Progenitor cell of endocrine pancreas (in vitro differentiated cells): Measurements from ENCODE around the gene CHCHD3. TPM values are rescaled to one million over a fixed set of nuclear protein-coding genes. Genes with fewer than 3 reads are reported as not detected.

Experiments used
- DNase-seq: peaks from one replicate; pipeline ENCODE4 v3.0.0; 2021; ENCODE audit warnings: low spot score; ENCODE audit not compliant: unreplicated experiment
- H3K27ac Mint-ChIP-seq: 2 replicates; pipeline ENCODE4 v1.8.0; 2021; ENCODE audit warnings: mild to moderate bottlenecking, moderate library complexity, mixed read lengths
- H3K27me3 Mint-ChIP-seq: 2 replicates; pipeline ENCODE4 v1.8.0; 2021; ENCODE audit warnings: mixed read lengths
- H3K36me3 Mint-ChIP-seq: 2 replicates; pipeline ENCODE4 v1.8.0; 2022; ENCODE audit warnings: mixed read lengths; ENCODE audit not compliant: insufficient read depth
- H3K4me1 Mint-ChIP-seq: 2 replicates; pipeline ENCODE4 v1.8.0; 2021; ENCODE audit warnings: low read depth, mixed read lengths
- H3K4me3 Mint-ChIP-seq: 2 replicates; pipeline ENCODE4 v1.8.0; 2021; ENCODE audit warnings: low read depth, mild to moderate bottlenecking, moderate library complexity, mixed read lengths
- H3K9me3 Mint-ChIP-seq: 2 replicates; pipeline ENCODE4 v1.8.0; 2021; ENCODE audit warnings: low read depth, mixed read lengths
- total RNA-seq: library from RNA; stranded (reverse); gene quantifications from 2 replicates; pipeline ENCODE4 v1.2.1, GENCODE V29; 2021
- TF ChIP-seq, protein P1 (sequence below): fragments of 200-600 bp; sonication (generic); IDR thresholded peaks from one replicate; pipeline ENCODE4 v1.5.0; 2021; ENCODE audit warnings: antibody characterized with exemption, mild to moderate bottlenecking; ENCODE audit not compliant: unreplicated experiment

CHCHD3 gene
- total RNA-seq, 1 donor from 2014 or later = 67.3 TPM

DNA sequence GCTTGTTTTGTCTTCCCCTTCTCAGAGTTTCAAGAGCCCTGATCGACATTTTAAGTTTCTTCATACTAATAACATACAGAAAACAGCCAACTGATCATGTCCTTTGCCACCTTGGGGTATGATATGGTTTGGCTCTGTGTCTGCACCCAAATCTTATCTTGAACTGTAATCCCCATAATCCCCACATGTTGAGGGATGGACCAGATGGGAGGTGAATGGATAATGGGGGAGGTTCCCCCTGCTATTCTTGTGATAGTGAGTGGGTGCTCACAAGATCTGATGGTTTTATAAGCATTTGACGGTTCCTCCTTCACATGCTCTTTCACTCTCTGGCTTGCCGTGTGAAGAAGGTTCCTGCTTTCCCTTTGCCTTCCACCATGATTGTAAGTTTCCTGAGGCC is 190.3 kb downstream of the CHCHD3 start:
- TF ChIP-seq, protein P1, sequence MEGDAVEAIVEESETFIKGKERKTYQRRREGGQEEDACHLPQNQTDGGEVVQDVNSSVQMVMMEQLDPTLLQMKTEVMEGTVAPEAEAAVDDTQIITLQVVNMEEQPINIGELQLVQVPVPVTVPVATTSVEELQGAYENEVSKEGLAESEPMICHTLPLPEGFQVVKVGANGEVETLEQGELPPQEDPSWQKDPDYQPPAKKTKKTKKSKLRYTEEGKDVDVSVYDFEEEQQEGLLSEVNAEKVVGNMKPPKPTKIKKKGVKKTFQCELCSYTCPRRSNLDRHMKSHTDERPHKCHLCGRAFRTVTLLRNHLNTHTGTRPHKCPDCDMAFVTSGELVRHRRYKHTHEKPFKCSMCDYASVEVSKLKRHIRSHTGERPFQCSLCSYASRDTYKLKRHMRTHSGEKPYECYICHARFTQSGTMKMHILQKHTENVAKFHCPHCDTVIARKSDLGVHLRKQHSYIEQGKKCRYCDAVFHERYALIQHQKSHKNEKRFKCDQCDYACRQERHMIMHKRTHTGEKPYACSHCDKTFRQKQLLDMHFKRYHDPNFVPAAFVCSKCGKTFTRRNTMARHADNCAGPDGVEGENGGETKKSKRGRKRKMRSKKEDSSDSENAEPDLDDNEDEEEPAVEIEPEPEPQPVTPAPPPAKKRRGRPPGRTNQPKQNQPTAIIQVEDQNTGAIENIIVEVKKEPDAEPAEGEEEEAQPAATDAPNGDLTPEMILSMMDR = no peak
- no peak overlapping the region for H3K4me3 Mint-ChIP-seq
- H3K27me3 Mint-ChIP-seq = no peaks in the 10 kb centered on the region
- peaks cover 25% of the 10 kb centered on the region for H3K36me3 Mint-ChIP-seq
- H3K27ac Mint-ChIP-seq = no peak overlapping the region
- H3K9me3 Mint-ChIP-seq = peaks cover 12% of the 10 kb centered on the region
- no peaks in the 10 kb centered on the region for H3K4me1 Mint-ChIP-seq
- no peak for DNase-seq

DNA sequence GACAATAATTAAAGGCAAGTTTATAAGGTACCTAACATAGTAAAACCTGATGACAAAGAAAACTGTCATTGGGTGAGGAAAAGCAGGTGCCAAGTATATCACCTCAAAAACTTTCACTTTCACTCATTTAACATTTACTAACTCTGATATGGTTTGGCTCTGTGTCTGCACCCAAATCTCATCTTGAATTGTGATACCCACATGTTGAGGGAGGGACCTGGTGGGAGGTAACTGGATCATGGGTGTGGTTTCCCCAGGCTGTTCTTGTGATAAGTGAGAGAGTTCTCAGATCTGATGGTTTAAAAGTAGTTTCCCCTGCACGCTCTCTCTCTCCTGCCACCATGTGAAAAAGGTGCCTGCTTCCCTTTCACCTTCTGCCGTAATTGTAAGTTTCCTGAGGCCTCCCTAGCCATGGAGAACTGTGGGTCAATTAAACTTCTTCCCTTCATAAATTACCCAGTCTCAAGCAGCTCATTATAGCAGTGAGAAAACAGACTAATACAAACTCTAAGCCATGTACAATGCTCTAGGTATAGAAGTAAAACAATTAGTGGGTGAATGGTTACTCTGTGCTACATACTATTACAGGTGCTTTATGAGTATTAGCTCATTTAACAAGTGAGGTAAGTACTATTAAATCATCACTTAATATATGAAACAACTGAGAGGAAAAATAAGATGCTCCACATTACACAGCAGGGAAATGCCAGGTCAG is 199.0 kb downstream of the CHCHD3 start:
- Mint-ChIP-seq H3K27me3 (no peaks in the 10 kb centered on the region), H3K9me3 (no peaks in the 10 kb centered on the region), H3K27ac (no peak overlapping the region), H3K4me1 (peaks cover 2% of the 10 kb centered on the region), H3K36me3 (peaks cover 4% of the 10 kb centered on the region), H3K4me3 (no peak overlapping the region)
- DNase-seq = no peak
- TF ChIP-seq, protein P1 = no peak

DNA sequence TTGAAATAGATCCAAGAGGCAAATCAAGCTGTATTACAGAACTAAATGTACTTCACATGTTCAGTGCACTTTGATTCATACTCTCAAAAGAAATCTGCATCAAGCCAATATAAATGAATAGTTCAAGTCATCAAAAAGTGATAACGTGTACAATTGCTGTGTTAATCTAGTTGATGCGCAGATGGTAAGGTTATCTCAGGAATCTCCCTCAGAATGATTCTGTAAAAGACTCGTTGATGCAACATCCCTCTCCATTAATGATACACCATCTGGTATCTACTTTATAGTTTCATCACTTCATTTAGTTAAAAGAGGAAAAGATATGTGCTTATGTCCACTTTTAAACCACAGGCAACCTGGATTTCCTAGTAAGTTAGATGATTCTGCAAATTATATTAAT is 200.6 kb downstream of the CHCHD3 start:
- H3K27me3 Mint-ChIP-seq = no peaks in the 10 kb centered on the region
- no peak overlapping the region for H3K27ac Mint-ChIP-seq
- TF ChIP-seq, protein P1 = no peak
- H3K4me3 Mint-ChIP-seq = no peak overlapping the region
- H3K36me3 Mint-ChIP-seq = peaks cover 4% of the 10 kb centered on the region
- DNase-seq = no peak
- H3K9me3 Mint-ChIP-seq = no peaks in the 10 kb centered on the region
- H3K4me1 Mint-ChIP-seq = peaks cover 7% of the 10 kb centered on the region

DNA sequence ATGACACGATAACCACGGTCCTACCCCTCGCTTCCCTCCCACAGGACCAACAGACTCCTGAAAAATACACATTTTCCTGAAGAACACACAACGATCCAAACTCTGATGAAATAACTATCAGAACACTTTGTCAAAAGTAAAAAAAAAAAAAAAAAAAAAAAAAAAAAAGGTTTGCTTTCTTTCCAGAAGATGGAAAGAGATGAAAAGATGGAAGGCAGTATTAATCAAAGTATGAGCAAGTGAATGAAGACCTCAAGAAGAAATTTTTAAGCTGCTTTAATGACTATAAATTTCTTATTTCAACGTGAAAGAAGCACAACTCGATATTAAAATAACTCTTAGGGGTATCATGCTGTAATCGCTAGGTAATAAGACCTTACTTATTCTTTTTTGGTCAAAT is 202.3 kb downstream of the CHCHD3 start:
- no peak for DNase-seq
- Mint-ChIP-seq H3K36me3 (peaks cover 2% of the 10 kb centered on the region), H3K27me3 (no peaks in the 10 kb centered on the region), H3K27ac (no peak overlapping the region), H3K4me1 (peaks cover 7% of the 10 kb centered on the region), H3K4me3 (no peak overlapping the region), H3K9me3 (no peaks in the 10 kb centered on the region)
- TF ChIP-seq, protein P1 = no peak

DNA sequence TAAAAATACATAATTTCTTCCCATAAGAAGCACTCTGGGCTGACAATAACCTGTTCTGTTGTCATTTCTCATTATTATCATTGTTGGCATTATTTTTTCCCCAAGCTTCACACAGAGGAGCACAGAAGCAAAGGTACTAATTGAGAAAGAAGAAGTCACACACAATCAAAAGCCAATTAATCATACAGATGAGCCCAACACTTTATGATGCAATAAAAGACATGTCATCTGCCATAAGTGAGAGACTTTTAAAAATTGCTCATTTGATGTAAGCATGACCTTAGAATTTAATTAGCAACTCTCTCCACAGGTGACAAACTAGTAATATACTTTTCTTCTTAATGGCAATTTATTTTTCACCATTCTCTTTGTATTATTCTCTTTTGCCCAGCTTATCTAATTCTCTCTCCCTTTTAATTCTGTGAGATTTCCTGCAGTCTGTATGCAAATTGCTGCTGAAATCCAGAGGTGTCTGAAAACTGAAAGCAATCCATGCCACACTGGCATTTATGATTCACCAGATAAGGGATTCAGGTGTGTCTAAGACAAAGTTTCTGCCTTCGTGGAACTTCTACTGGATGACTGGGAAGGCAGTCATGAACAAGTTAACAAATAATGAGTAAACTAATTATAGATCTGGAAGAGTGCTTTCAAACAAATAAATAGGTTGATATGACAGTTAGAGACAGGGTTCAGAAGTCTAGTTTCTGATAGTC is 203.5 kb downstream of the CHCHD3 start:
- Mint-ChIP-seq H3K9me3 (no peaks in the 10 kb centered on the region), H3K27me3 (no peaks in the 10 kb centered on the region), H3K36me3 (peaks cover 5% of the 10 kb centered on the region), H3K4me3 (no peak overlapping the region), H3K4me1 (peaks cover 7% of the 10 kb centered on the region), H3K27ac (no peak overlapping the region)
- TF ChIP-seq, protein P1 = no peak
- no peak for DNase-seq
